Suprapubic skin (tissue), 4 donors: ENCODE measurements around the gene DLL4. TPM values are rescaled to one million over a fixed set of nuclear protein-coding genes. Genes with fewer than 3 reads are reported as not detected.
A peak's percentile ranks its signal among the peaks of the same experiment; 100 is the strongest.

Experiments
- DNase-seq, 2 donors: peaks; one replicate each; pipeline ENCODE4 v3.0.0-alpha.2; 2019; ENCODE audit warnings: low spot score in 2 of 2
- H3K27ac ChIP-seq: fragments of 200-600 bp; sonication (generic); one replicate; pipeline ENCODE4 v1.5.1; 2019
- H3K27me3 ChIP-seq: fragments of 200-600 bp; sonication (generic); one replicate; pipeline ENCODE4 v1.5.1; 2019
- H3K36me3 ChIP-seq: fragments of 200-600 bp; sonication (generic); one replicate; pipeline ENCODE4 v1.5.1; 2019
- H3K4me1 ChIP-seq: fragments of 200-600 bp; sonication (generic); one replicate; pipeline ENCODE4 v1.5.1; 2019
- H3K4me3 ChIP-seq: fragments of 200-600 bp; sonication (generic); one replicate; pipeline ENCODE4 v1.5.1; 2019; ENCODE audit warnings: mild to moderate bottlenecking
- H3K9me3 ChIP-seq: fragments of 200-600 bp; sonication (generic); one replicate; pipeline ENCODE4 v1.5.1; 2019
- EP300 ChIP-seq: sonication (generic); formaldehyde crosslinking; IDR thresholded peaks from one replicate; pipeline ENCODE4 v1.6.1; 2017; ENCODE audit warnings: antibody characterized with exemption
- POLR2A ChIP-seq, 2 donors: fragments of 450-650 bp; IDR thresholded peaks; one replicate each; pipeline ENCODE4 v1.6.1; 2017; ENCODE audit warnings: antibody characterized with exemption in 2 of 2, mild to moderate bottlenecking in 2 of 2, moderate library complexity in 2 of 2
- POLR2AphosphoS5 ChIP-seq, 3 donors: sonication (generic); formaldehyde crosslinking; IDR thresholded peaks; one replicate each; pipeline ENCODE4 v1.6.1; 2017; ENCODE audit warnings: antibody characterized with exemption in 3 of 3
- WGBS: methylation state at CpG from one replicate; pipeline ENCODE4 v1.1.5; 2018; 5-methylcytosine and 5-hydroxymethylcytosine counted together
- total RNA-seq, 4 donors: library from RNA; depleted of rRNA; stranded (reverse); fragments of >200 nt; gene quantifications; one replicate each; pipeline ENCODE4 v1.1.0, GENCODE V29; 2016
- TF ChIP-seq, protein P1 (sequence below), 2 donors: fragments of 200-600 bp in 1 of 2; fragments of 450-650 bp in 1 of 2; sonication (generic) in 1 of 2; IDR thresholded peaks; one replicate each; pipeline ENCODE4 v1.5.1; 2016 to 2019; ENCODE audit warnings: antibody characterized with exemption in 2 of 2, mild to moderate bottlenecking in 1 of 2, moderate library complexity in 1 of 2

The DLL4 gene
- 1 to 10 TPM in 3 of 4 donors, under 1 TPM in 1; 0.47 to 5.3 (median 2.6) TPM for total RNA-seq

DNA sequence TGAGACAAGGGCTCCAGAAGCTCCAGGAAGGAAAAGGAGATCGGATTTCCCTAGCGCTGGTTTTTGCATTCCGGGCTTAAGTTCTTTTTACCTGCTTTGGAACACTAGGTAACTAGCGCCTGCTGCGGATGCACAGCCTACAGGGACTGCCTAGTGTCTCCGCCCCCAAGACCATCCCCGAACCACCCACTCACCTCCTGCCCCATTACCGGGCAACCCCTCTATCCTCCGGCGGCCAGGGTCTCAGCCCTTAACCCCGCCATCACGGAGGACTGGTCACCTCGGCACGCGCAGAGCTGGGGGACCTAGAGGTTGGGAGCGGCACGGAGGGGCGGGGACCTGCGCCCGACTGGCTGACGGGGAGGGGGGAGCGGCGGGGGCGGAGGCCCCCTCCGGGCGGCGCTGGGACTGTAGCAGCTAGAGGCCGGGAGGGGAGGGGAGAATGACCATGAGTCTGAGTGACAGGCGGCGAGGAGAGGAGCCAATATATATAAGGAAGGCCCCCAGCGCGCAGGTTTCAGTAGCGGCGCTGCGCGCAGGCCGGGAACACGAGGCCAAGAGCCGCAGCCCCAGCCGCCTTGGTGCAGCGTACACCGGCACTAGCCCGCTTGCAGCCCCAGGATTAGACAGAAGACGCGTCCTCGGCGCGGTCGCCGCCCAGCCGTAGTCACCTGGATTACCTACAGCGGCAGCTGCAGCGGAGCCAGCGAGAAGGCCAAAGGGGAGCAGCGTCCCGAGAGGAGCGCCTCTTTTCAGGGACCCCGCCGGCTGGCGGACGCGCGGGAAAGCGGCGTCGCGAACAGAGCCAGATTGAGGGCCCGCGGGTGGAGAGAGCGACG, at the start of gene DLL4:
TSS of gene DLL4 (plus strand) at position 520 of the 839 bp plus-strand sequence. CDS start 329 bp downstream, outside the sequence.
- Histone ChIP-seq H3K4me1 (peaks cover 57% of the 10 kb centered on the region), H3K27ac (no peak within 1 kb of the TSS), H3K4me3 (peak within 1 kb of the TSS; percentile 65), H3K9me3 (no peaks in the 10 kb centered on the region), H3K36me3 (no peaks in the 10 kb centered on the region), H3K27me3 (peaks cover 77% of the 10 kb centered on the region)
- WGBS: 1% methylated on average over 26 of the region's 71 CpGs
- peak in 1 of 2 donors; percentile 31 for TF ChIP-seq POLR2A (IDR thresholded peaks at IDR 0.05)
- no peak for TF ChIP-seq POLR2AphosphoS5 (IDR thresholded peaks at IDR 0.05)
- no peak for DNase-seq

DNA sequence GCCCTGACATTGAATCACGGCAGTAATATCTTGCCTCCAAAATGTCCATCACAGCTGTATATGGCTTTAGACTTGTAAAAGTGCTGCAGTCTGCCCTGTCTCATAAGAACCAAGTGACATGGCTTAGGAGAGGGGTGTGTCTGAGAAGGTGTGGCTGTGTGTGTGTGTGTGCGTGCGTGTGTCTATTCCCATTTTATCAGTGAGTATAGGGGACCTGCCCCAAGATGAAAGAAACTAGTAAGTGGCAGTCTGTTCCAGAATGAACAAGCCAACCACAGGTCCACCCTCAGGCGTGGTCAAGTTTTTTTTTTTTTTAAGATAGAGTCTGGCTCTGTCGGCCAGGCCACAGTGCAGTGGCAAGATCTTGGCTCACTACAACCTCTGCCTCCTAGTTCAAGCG, 49.5 kb upstream of the DLL4 start:
- Histone ChIP-seq H3K27me3 (no peaks in the 10 kb centered on the region), H3K36me3 (no peaks in the 10 kb centered on the region), H3K4me1 (peaks cover 15% of the 10 kb centered on the region), H3K27ac (peak overlapping the region; percentile 62), H3K9me3 (no peaks in the 10 kb centered on the region), H3K4me3 (no peak overlapping the region)
- 69% methylated on average over 6 of the region's 6 CpGs for WGBS
- DNase-seq: no peak
- TF ChIP-seq POLR2AphosphoS5 (IDR thresholded peaks at IDR 0.05) (no peak), POLR2A (IDR thresholded peaks at IDR 0.05) (no peak)
- TF ChIP-seq, protein P1, sequence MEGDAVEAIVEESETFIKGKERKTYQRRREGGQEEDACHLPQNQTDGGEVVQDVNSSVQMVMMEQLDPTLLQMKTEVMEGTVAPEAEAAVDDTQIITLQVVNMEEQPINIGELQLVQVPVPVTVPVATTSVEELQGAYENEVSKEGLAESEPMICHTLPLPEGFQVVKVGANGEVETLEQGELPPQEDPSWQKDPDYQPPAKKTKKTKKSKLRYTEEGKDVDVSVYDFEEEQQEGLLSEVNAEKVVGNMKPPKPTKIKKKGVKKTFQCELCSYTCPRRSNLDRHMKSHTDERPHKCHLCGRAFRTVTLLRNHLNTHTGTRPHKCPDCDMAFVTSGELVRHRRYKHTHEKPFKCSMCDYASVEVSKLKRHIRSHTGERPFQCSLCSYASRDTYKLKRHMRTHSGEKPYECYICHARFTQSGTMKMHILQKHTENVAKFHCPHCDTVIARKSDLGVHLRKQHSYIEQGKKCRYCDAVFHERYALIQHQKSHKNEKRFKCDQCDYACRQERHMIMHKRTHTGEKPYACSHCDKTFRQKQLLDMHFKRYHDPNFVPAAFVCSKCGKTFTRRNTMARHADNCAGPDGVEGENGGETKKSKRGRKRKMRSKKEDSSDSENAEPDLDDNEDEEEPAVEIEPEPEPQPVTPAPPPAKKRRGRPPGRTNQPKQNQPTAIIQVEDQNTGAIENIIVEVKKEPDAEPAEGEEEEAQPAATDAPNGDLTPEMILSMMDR (IDR thresholded peaks at IDR 0.05): no peak

DNA sequence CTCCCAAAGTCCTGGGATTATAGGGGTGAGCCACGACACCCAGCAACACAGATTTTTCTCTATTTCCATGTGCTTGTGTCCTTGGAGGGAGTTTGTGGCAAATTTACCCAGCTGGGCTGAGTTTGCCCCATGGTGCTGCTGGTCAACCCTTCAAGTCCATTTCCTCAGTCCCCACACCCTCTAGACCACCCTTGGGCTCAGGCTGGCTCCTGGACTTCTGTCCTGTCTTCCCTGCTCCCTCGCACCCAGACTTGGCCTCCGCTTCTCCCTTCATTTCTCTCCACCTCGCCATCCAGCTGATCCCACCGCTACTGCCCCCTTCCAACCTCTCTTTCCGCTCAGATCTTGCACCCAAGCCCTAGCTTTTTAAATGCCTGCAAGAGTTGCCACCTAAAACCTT, 47.8 kb upstream of the DLL4 start:
- H3K4me3 ChIP-seq: no peak overlapping the region
- no peaks in the 10 kb centered on the region for H3K36me3 ChIP-seq
- peaks cover 13% of the 10 kb centered on the region for H3K4me1 ChIP-seq
- H3K27ac ChIP-seq: no peak overlapping the region
- no peaks in the 10 kb centered on the region for H3K9me3 ChIP-seq
- DNase-seq: no peak
- no peaks in the 10 kb centered on the region for H3K27me3 ChIP-seq
- TF ChIP-seq POLR2A (IDR thresholded peaks at IDR 0.05) (no peak), POLR2AphosphoS5 (IDR thresholded peaks at IDR 0.05) (no peak), EP300 (no peak)
- TF ChIP-seq, protein P1 (IDR thresholded peaks at IDR 0.05): no peak
- WGBS: 94% methylated on average over 6 of the region's 6 CpGs

DNA sequence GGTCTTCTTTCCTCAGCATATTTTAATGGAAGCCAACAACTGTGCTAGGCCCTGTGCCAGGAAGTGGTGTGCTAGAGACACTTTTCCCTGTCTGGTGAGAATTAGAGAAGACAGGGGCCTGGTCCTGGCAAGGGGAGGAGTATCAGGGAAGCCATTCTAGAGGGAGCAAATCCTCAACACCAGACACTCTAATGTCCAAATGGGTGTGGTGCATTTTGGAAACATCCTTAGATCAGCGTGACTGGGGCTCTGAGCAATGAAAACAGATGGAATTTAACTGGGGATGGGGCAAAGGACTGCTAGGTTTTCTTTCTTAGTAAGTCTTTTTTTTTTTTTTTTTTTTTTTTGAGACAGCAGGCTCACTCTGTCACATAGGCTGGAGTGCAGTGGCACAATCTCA, 42.6 kb upstream of the DLL4 start:
- Histone ChIP-seq H3K4me3 (no peak overlapping the region), H3K36me3 (no peaks in the 10 kb centered on the region), H3K27ac (no peak overlapping the region), H3K9me3 (no peaks in the 10 kb centered on the region), H3K27me3 (no peaks in the 10 kb centered on the region), H3K4me1 (no peaks in the 10 kb centered on the region)
- 50% methylated on average over 1 of the region's 1 CpG for WGBS
- DNase-seq: no peak
- TF ChIP-seq, protein P1 (IDR thresholded peaks at IDR 0.05): no peak
- no peak for TF ChIP-seq EP300
- TF ChIP-seq POLR2A (IDR thresholded peaks at IDR 0.05): no peak
- no peak for TF ChIP-seq POLR2AphosphoS5 (IDR thresholded peaks at IDR 0.05)

DNA sequence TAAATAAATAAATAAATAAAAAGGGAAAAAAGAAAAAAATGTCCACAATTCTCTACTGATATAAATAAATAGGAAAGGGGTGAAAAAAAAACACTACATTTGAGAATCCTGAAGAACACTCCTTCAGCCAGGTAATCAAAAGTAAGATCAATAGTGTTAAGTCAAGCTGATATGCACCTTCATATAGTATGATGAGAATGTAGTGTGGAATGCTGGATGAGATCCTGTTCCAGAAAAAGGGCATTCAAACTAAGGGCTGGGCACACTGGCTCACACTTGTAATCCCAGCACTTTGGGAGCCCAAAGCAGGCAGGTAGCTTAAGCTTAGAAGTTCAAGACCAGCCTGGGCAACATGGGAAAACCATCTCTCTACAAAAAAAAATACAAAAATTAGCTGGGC, 40.0 kb upstream of the DLL4 start:
- H3K9me3 ChIP-seq: no peaks in the 10 kb centered on the region
- TF ChIP-seq POLR2AphosphoS5 (IDR thresholded peaks at IDR 0.05): no peak
- TF ChIP-seq POLR2A (IDR thresholded peaks at IDR 0.05): no peak
- TF ChIP-seq EP300: no peak
- TF ChIP-seq, protein P1 (IDR thresholded peaks at IDR 0.05): no peak
- no peak overlapping the region for H3K27ac ChIP-seq

More for the DNA sequence above, 40.0 kb upstream of the DLL4 start:
- Histone ChIP-seq H3K4me1 (peaks cover 8% of the 10 kb centered on the region), H3K27me3 (no peaks in the 10 kb centered on the region), H3K36me3 (no peaks in the 10 kb centered on the region), H3K4me3 (no peak overlapping the region)
- DNase-seq: no peak
